Activated naive CD4-positive, alpha-beta T cell treated with Interleukin-2 at 50 U/mL for 16 hours (primary cell): ENCODE data around the gene MAGEA8.
"Not testable (repeated sequence)": the region's sequence is repeated elsewhere in the genome, so short reads cannot be mapped to it uniquely, and the experiment has no call there.

Source experiments
- DNase-seq: peaks from one replicate; pipeline ENCODE4 v3.0.0-alpha.2; 2020

Gene MAGEA8

DNA sequence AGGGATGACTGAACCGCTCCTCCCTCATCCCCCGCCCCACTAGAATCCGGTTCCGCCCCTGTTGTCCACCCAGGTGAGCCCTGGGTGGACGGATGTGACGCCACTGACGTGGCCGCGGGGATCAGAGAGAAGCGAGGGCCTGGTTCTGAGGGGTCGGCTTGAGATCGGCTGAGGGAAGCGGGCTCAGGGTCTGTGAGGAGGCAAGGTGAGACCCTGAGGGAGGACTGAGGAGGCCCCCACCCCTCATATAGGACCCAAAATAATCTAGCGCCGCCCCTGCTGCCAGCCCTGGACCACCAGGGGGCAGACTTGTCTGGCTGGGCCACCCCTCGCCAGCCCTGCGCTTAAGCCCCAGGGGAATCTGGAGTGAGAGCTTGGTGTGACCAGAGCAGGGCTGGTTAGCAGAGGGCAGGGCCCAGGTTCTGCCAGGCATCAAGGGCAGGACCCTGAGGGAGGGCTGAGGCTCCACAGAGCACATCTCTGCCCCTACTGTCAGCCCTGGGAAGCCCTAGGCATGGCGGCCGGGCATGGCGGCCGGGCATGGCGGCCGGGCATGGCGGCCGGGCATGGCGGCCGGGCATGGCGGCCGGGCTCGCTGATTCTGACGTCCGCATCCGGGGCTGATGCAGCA, at the start of gene MAGEA8:
Gene MAGEA8, plus strand, starts transcription at position 103 of the 631 bp plus-strand sequence. CDS start 3,090 bp downstream, outside the sequence.
- no peak for DNase-seq

DNA sequence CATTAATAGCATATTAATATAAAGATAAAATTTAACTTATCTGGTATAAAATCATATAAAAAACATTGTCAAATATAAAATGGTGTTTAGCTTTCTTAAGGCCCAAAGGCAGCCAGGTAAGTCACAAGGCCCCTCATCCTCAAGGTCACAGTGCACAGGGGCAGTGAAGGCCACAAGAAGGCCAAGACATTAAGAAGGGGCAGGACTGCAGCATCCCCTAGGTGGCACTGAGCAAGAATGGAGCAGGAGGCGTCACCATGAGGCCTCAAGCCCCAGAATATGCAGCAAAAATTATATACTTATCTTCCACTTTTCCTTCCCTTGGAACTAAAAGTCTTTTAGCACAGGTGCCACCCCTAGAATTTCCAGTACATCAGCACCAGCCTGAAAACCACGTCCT, 49.5 kb upstream of the MAGEA8 start:
- no peak for DNase-seq

DNA sequence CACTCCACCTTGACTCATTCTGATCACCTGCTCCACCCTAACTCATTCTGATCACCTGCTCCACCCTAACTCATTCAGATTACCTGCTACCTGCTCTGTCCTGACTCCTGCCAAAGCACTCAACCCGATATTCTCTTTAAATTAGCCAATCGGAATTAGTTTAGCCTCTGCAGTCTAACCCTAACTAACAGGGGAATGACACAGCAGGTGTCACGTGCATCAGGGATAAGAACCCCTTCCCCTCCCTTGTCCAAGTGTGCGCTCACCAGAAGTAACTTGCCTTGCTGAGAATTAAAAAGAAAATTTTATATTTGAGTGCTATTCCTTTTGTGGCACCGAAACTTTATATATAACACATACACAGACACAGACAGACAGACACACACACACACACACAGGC, 44.3 kb upstream of the MAGEA8 start:
- DNase-seq, result not testable (repeated sequence)

DNA sequence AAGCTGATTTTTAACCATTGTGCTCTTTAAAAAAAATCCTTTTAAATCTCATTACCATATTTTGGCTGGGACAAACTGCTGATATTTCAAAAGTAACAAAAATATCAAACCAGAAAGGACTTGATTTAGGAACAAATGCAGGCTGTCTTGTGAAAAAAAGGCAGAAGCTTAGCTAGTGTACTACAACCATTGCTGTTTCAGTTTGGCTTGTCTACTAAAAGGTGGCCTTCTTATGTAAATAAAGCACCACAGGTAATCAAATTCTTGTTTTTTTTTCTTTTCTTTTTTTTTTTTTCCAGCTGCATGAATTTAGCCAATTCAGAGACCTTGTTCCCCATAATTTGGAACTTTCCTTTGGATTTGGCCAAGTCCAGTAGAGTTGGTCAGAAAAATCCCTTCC, 43.8 kb upstream of the MAGEA8 start:
- DNase-seq, result no peak

- DNase-seq, result no peak
Observed at GRCh38 chrX:149837639-149838038, 43.3 kb upstream of the MAGEA8 start.

- DNase-seq, result no peak
Observed at GRCh38 chrX:149841929-149842328, 39.1 kb upstream of the MAGEA8 start.

DNA sequence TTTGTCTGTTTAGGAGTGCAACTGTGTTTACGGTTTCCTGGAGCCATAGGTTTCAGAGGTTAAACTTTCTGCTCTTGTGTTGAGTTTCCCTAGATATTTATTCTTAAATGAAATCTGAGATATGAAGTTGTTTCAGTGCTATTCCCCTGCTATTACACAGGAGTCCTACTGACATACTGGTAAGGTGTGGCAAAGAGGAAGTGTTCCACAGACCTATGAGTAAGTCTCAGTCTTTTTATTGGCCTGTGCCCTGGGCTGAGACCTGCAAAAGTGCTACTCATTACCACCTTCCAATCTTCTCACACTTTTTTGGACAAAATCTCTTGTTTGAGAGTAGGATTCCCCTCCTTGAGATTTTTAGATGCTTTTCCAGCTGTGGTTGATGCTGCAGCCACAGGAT, 35.6 kb upstream of the MAGEA8 start:
- DNase-seq, result no peak

GRCh38 chrX:149846789-149847188, 34.2 kb upstream of the MAGEA8 start:
- DNase-seq, result no peak

DNA sequence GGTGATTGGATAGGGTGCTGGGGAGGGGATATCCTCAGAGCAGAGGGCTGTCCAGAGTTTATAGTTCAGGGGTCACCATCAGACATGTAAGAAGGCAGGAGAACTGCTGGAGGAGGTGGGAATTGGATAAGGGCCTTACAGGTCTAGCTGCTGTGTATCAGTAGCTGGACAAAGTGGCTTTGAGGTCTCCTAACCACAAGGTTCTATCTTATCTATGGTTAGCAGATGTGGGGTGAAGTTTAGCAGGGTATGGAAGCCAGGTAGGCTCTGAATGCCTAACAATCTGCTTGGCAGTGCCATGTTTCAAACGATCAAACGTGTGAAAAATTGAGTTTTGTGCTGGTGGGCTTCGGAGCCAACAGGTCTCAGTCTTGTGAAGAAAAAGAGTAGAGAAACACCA, 32.1 kb upstream of the MAGEA8 start:
- DNase-seq, result no peak

GRCh38 chrX:149849787-149850186, 31.2 kb upstream of the MAGEA8 start:
- no peak for DNase-seq

- no peak for DNase-seq
Observed at GRCh38 chrX:149851864-149852263, 29.1 kb upstream of the MAGEA8 start.

DNA sequence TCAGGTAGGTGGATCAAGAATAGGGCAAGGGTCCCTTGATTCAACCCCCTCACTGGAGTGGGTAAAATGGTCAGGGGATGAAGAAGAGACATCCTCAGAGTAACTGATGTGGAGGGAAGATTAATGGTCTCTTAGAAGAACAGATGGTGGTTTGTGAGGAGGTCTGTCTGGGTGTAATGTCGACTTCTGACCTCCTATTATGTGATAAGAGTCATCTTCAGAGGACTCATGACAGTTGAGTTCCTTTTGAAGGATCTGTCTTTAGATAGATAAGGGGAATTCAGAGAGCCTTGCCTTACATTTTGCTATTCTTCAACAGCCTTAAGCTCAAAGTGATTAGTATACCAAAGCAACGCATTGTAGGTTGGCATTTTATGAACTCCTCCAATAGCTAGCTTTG, 27.1 kb upstream of the MAGEA8 start:
- no peak for DNase-seq

- no peak for DNase-seq
Observed at GRCh38 chrX:149858592-149858991, 22.4 kb upstream of the MAGEA8 start.

GRCh38 chrX:149860445-149860844, 20.5 kb upstream of the MAGEA8 start:
- DNase-seq, result no peak

- DNase-seq, result no peak
Observed at GRCh38 chrX:149865390-149865789, 15.6 kb upstream of the MAGEA8 start.

GRCh38 chrX:149867488-149867887, 13.5 kb upstream of the MAGEA8 start:
- no peak for DNase-seq

DNA sequence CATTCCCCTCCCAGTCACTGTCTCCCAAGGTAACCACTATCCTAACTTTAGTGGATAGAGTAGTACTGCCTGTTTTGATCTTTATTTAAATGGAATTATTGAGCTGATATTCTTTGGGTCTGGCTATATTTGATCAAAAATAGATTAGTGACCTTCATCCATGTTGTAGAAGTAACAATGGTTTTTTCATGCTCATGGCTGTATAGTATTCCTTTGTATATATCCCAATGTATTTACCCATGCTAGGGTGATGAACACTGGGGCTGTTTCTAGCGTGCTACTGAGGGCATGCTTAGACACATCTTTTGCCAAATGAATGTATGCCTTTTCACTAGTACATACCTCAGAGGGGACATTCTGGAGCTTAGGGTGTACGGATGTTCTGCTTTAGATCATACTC, 10.1 kb upstream of the MAGEA8 start:
- no peak for DNase-seq

- no peak for DNase-seq
Observed at GRCh38 chrX:149871433-149871832, 9.6 kb upstream of the MAGEA8 start.

DNA sequence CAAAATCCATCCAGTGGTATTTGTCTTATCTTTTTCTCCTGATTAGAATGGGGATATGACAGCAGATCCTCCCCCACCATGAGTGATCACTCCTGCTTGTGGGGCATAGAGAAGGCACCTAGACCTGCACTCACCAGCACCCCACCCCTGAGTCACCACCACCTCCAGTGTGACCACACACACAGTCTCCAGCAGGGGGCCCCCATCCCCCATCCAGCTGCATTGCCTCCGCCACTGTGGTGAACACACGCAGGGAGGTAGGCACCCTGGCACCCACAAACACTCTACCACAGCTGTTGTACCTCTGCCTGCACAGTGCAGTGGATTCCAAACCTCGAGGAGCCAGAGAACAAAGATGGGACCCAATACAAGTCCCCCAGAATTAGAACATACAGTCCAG, 9.0 kb upstream of the MAGEA8 start:
- peak; percentile 63 for DNase-seq

GRCh38 chrX:149877157-149877556, 3.8 kb upstream of the MAGEA8 start:
- DNase-seq, result no peak

GRCh38 chrX:149877636-149878035, 3.3 kb upstream of the MAGEA8 start:
- DNase-seq, result no peak

DNA sequence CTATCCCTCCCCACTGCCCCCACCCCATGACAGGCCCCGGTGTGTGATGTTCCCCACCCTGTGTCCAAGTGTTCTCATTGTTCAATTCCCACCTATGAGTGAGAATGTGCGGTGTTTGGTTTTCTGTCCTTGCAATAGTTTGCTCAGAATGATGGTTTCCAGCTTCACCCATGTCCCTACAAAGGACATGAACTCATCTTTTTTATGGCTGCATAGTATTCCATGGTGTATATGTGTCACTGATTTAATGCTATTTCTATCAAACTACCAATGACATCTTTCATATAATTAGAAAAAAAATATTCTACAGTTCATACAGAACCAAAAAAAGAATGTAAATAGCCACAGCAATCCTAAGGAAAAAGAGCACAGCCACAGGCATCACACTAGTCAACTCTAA, 9.8 kb downstream of the MAGEA8 start:
- DNase-seq, result not testable (repeated sequence)

DNA sequence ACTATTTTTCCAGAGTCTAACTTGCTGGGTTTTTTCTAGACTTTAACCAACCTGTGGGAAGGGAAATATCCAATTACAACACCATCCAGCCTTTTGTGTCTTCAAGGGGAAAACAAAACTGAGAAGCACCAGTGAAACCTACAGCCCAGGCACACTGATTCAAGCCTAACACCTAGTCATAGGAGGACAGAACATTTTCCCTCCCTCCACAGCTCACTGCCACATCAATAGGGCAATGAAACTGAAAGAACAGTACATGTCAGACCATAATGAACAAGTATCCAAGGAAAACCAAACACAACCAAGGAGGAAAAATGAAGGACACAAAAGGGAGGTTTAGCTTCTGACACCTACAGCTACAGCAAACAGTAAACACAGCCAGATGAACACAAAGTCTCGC, 17.6 kb downstream of the MAGEA8 start:
- no peak for DNase-seq

DNA sequence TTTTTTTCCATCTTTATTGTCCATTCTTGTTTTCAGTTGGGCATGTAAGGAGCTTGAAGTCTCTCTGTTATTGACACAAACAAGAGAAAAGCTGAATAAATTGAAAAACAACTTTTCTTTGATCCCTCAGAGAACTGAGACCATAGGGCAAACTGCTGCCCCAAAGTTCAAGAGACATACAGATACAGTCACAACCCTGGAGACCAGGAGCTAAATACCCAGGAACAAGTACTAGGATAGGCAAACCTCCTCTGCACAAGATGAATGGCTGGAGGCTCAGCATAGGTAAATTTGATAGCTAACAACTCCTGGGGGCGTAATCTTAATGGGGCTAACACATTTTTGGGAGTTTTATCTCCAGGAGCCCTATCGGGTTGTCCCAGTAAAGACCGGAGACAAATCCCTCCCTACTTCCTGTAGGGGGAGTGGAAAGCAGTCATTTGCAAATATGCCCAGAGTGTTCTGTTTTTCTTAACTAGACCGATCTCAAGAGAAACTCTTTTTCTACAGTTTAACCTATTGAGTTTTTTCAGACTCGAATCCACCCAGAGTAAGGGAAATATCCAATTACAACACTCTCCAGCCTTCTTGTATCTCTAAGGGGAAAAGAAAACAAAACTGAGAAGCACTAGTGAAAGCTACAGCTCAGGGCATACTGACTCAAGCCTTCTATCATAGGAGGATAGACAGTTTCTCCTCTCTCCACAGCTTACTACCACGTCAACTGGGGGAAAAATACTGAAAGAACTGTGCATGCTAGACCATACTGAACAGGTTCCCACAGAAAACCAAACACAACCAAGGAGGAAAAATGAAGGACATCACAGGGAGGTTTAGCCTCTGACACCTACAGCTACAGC, 23.1 kb downstream of the MAGEA8 start:
- DNase-seq, result no peak

DNA sequence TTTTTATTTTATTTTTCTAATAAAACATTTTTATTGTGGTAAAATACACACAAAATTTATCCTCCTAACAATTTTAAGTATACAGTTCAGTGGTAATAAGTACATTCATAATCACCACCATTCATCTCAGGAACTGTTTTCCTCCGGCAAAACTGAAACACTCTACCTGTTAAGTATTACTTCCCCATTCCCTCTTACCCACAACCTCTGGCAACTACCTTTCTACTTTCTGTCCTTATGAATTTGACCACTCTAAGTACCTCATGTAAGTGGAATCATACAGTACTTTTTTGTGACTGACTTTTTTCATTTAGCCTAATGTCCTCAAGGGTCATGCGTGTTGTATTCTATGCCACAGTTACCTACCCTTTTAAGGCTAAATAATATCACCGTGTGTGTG, 27.3 kb downstream of the MAGEA8 start:
- no peak for DNase-seq
